Neural progenitor cell (in vitro differentiated cells): ENCODE data around the gene OGDH. TPM values are rescaled to one million over a fixed set of nuclear protein-coding genes. Genes with fewer than 3 reads are reported as not detected.

Experiments
- DNase-seq: peaks from one replicate; pipeline ENCODE4 v3.0.0-alpha.2; 2016; ENCODE audit warnings: low spot score
- H2AFZ ChIP-seq: fragments of 200-600 bp; sonication (generic); replicated peaks from 2 replicates; pipeline ENCODE4 v1.6.1; 2016; ENCODE audit warnings: antibody characterized with exemption
- H3F3A ChIP-seq: fragments of 200-600 bp; sonication (generic); 2 replicates; pipeline ENCODE4 v1.6.1; 2016; ENCODE audit warnings: antibody characterized with exemption, low read depth
- H3K27ac ChIP-seq: fragments of 200-600 bp; sonication (generic); 2 replicates; pipeline ENCODE4 v1.5.1; 2016; ENCODE audit warnings: mild to moderate bottlenecking
- H3K27me3 ChIP-seq: fragments of 200-600 bp; sonication (generic); 2 replicates; pipeline ENCODE4 v1.6.1; 2016; ENCODE audit warnings: mild to moderate bottlenecking, moderate library complexity
- H3K36me3 ChIP-seq: fragments of 200-600 bp; sonication (generic); 2 replicates; pipeline ENCODE4 v1.5.1; 2016
- H3K4me1 ChIP-seq: fragments of 200-600 bp; sonication (generic); 2 replicates; pipeline ENCODE4 v1.6.1; 2016; ENCODE audit warnings: mixed run types
- H3K4me2 ChIP-seq: fragments of 200-600 bp; sonication (generic); 2 replicates; pipeline ENCODE4 v1.6.1; 2016
- H3K4me3 ChIP-seq: fragments of 200-600 bp; sonication (generic); 2 replicates; pipeline ENCODE4 v1.5.1; 2016
- H3K79me2 ChIP-seq: fragments of 200-600 bp; sonication (generic); 2 replicates; pipeline ENCODE4 v1.6.1; 2016; ENCODE audit warnings: low read depth
- H3K9ac ChIP-seq: fragments of 200-600 bp; sonication (generic); 2 replicates; pipeline ENCODE4 v1.6.1; 2016
- H3K9me3 ChIP-seq: fragments of 200-600 bp; sonication (generic); 2 replicates; pipeline ENCODE4 v1.5.1; 2016; ENCODE audit warnings: low read depth
- H4K20me1 ChIP-seq: fragments of 200-600 bp; sonication (generic); 2 replicates; pipeline ENCODE4 v1.6.1; 2016; ENCODE audit warnings: low read depth
- H3K27ac Mint-ChIP-seq: 3 replicates; pipeline ENCODE4 v1.8.0; 2021; ENCODE audit warnings: mixed read lengths
- H3K27me3 Mint-ChIP-seq: 2 replicates; pipeline ENCODE4 v1.8.0; 2022; ENCODE audit warnings: low read depth, mild to moderate bottlenecking, inconsistent platforms, moderate library complexity, mixed read lengths; ENCODE audit not compliant: insufficient read depth
- H3K36me3 Mint-ChIP-seq: 3 replicates; pipeline ENCODE4 v1.8.0; 2021; ENCODE audit warnings: mixed read lengths
- H3K4me1 Mint-ChIP-seq: 3 replicates; pipeline ENCODE4 v1.8.0; 2021; ENCODE audit warnings: mixed read lengths
- H3K4me3 Mint-ChIP-seq: 3 replicates; pipeline ENCODE4 v1.8.0; 2021; ENCODE audit warnings: mild to moderate bottlenecking, moderate library complexity, mixed read lengths
- H3K9me3 Mint-ChIP-seq: 3 replicates; pipeline ENCODE4 v1.8.0; 2020; ENCODE audit warnings: mixed read lengths
- EZH2 ChIP-seq: fragments of 200-600 bp; sonication (generic); IDR thresholded peaks from 2 replicates; pipeline ENCODE4 v1.6.1; 2017; ENCODE audit warnings: antibody characterized with exemption, mild to moderate bottlenecking, moderate library complexity
- EZH2phosphoT487 ChIP-seq: fragments of 200-600 bp; sonication (generic); IDR thresholded peaks from 2 replicates; pipeline ENCODE4 v1.6.1; 2017; ENCODE audit warnings: antibody characterized with exemption
- total RNA-seq: library from RNA; depleted of rRNA; stranded (reverse); fragments of >200 nt; gene quantifications from 2 replicates; pipeline ENCODE4 v1.2.3, GENCODE V29; 2015; ENCODE audit warnings: low replicate concordance
- TF ChIP-seq, protein P1 (sequence below): fragments of 200-600 bp; sonication (generic); IDR thresholded peaks from 2 replicates; pipeline ENCODE4 v1.5.1; 2017; ENCODE audit warnings: antibody characterized with exemption, mild to moderate bottlenecking

The OGDH gene
- total RNA-seq, 1 donor from 2014 or later, result 25.2 TPM

DNA sequence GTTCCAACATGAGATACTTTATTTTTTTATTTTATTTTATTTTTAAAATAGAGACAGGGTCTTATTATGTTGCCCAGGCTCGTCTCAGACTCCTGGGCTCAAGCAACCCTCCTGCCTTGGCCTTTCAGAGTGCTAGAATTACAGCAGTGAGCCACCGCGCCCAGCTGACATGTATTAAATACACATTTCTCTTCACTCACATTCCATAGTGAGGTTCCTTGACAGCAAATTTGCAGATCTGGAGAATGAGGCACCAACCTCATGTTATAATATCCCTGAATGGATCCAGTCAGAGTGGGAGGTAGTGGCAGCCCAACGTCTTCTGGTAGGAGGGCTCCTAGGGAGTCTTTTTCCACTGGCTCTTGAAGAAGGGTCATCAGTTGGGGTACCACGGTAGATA lies 46.1 kb downstream of the OGDH start:
- no peak overlapping the region for H3K4me3 Mint-ChIP-seq
- no peak overlapping the region for H3K27ac Mint-ChIP-seq
- no peak for DNase-seq
- H2AFZ ChIP-seq, result no peak overlapping the region
- H3K4me1 ChIP-seq, result no peaks in the 10 kb centered on the region
- no peaks in the 10 kb centered on the region for H4K20me1 ChIP-seq
- no peak overlapping the region for H3K4me3 ChIP-seq
- H3K4me1 Mint-ChIP-seq, result no peaks in the 10 kb centered on the region
- no peaks in the 10 kb centered on the region for H3F3A ChIP-seq
- no peak overlapping the region for H3K9ac ChIP-seq
- no peaks in the 10 kb centered on the region for H3K79me2 ChIP-seq
- H3K9me3 Mint-ChIP-seq, result peaks cover 3% of the 10 kb centered on the region
- H3K4me2 ChIP-seq, result no peak overlapping the region
- H3K27me3 ChIP-seq, result no peaks in the 10 kb centered on the region
- peaks cover 4% of the 10 kb centered on the region for H3K27me3 Mint-ChIP-seq
- no peak overlapping the region for H3K27ac ChIP-seq
- peaks cover 2% of the 10 kb centered on the region for H3K36me3 ChIP-seq
- no peaks in the 10 kb centered on the region for H3K9me3 ChIP-seq
- H3K36me3 Mint-ChIP-seq, result peaks cover 24% of the 10 kb centered on the region
- TF ChIP-seq EZH2, result no peak
- no peak for TF ChIP-seq EZH2phosphoT487
- TF ChIP-seq, protein P1, sequence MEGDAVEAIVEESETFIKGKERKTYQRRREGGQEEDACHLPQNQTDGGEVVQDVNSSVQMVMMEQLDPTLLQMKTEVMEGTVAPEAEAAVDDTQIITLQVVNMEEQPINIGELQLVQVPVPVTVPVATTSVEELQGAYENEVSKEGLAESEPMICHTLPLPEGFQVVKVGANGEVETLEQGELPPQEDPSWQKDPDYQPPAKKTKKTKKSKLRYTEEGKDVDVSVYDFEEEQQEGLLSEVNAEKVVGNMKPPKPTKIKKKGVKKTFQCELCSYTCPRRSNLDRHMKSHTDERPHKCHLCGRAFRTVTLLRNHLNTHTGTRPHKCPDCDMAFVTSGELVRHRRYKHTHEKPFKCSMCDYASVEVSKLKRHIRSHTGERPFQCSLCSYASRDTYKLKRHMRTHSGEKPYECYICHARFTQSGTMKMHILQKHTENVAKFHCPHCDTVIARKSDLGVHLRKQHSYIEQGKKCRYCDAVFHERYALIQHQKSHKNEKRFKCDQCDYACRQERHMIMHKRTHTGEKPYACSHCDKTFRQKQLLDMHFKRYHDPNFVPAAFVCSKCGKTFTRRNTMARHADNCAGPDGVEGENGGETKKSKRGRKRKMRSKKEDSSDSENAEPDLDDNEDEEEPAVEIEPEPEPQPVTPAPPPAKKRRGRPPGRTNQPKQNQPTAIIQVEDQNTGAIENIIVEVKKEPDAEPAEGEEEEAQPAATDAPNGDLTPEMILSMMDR, result no peak

DNA sequence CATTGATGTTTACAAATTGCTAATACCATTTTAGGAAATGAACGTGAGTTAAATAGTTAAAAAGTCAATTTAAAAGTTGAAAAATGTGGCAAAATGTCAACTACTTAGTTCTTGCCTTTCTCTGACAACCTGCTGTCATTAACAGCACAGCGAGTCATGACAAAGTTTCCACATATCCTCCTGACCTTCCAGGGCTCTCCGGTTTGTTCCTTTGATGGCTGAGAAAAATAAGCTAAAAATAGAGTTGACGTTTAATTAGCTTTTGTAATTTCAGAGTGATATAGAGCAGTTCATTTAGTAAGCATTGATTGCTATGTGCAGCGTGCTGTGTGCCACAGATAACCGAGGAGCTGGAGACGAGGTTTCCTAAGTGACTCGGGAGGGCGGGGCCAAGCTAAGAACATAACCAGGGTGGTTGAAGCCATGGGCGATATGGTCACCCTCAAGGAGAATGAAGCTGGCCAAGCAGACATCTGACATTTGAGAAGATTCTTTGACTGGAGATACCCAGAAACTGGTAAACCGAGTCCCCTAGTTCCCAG lies 47.9 kb downstream of the OGDH start:
- H3K27ac Mint-ChIP-seq, result no peak overlapping the region
- TF ChIP-seq EZH2phosphoT487 (no peak), EZH2 (no peak)
- TF ChIP-seq, protein P1, result no peak

DNA sequence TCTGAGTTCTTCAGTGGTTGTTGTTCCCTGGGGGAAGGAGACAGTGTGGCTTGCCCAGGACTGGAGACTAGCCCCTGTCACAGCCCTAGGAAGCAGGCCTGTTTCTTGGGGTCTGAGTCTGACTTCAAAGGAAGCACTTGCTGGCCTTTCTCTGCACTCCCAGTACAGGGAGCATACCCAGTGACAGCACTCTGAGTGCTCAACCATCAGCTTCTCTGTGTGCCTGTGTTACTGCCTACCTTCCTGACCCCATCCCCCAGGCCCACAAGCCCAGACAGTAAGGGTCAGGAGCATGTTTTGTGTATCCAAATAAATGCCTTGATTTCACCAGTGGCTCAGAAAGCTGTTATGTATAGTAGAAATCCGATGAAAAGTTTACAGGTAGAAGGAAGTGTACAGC lies 48.9 kb downstream of the OGDH start:
- H3K9me3 ChIP-seq, result no peaks in the 10 kb centered on the region
- Mint-ChIP-seq H3K27ac (no peak overlapping the region), H3K4me1 (no peaks in the 10 kb centered on the region), H3K9me3 (peaks cover 17% of the 10 kb centered on the region), H3K4me3 (no peak overlapping the region), H3K27me3 (peaks cover 4% of the 10 kb centered on the region), H3K36me3 (peaks cover 46% of the 10 kb centered on the region)
- no peak for DNase-seq
- no peak overlapping the region for H2AFZ ChIP-seq
- no peak overlapping the region for H3K9ac ChIP-seq
- H3K27me3 ChIP-seq, result no peaks in the 10 kb centered on the region
- H3K4me2 ChIP-seq, result no peak overlapping the region
- no peaks in the 10 kb centered on the region for H3F3A ChIP-seq
- H3K27ac ChIP-seq, result no peak overlapping the region
- no peak overlapping the region for H3K4me3 ChIP-seq
- TF ChIP-seq, protein P1, result no peak
- TF ChIP-seq EZH2phosphoT487, result no peak
- H4K20me1 ChIP-seq, result no peaks in the 10 kb centered on the region
- peaks cover 22% of the 10 kb centered on the region for H3K36me3 ChIP-seq
- H3K4me1 ChIP-seq, result no peaks in the 10 kb centered on the region
- no peaks in the 10 kb centered on the region for H3K79me2 ChIP-seq

More for the DNA sequence above, 47.9 kb downstream of the OGDH start:
- H3K4me3 Mint-ChIP-seq, result no peak overlapping the region
- Histone ChIP-seq H3K27ac (no peak overlapping the region), H3K79me2 (no peaks in the 10 kb centered on the region), H3K36me3 (peaks cover 20% of the 10 kb centered on the region), H3K27me3 (no peaks in the 10 kb centered on the region), H3K9ac (no peak overlapping the region), H4K20me1 (no peaks in the 10 kb centered on the region), H2AFZ (no peak overlapping the region), H3F3A (no peaks in the 10 kb centered on the region), H3K9me3 (no peaks in the 10 kb centered on the region), H3K4me1 (no peaks in the 10 kb centered on the region), H3K4me2 (no peak overlapping the region), H3K4me3 (no peak overlapping the region)
- peaks cover 38% of the 10 kb centered on the region for H3K36me3 Mint-ChIP-seq
- no peaks in the 10 kb centered on the region for H3K4me1 Mint-ChIP-seq
- DNase-seq, result no peak
- H3K9me3 Mint-ChIP-seq, result peaks cover 13% of the 10 kb centered on the region
- H3K27me3 Mint-ChIP-seq, result peaks cover 4% of the 10 kb centered on the region
